EL (cell line): ENCODE results near the gene CYP2A7.
A peak's percentile ranks its signal among the peaks of the same experiment; 100 is the strongest.
"Not testable (repeated sequence)": the region's sequence is repeated elsewhere in the genome, so short reads cannot be mapped to it uniquely, and the experiment has no call there.

Experiments used
- DNase-seq: peaks from one replicate; pipeline ENCODE4 v3.0.0-alpha.2; 2016

The CYP2A7 gene

DNA sequence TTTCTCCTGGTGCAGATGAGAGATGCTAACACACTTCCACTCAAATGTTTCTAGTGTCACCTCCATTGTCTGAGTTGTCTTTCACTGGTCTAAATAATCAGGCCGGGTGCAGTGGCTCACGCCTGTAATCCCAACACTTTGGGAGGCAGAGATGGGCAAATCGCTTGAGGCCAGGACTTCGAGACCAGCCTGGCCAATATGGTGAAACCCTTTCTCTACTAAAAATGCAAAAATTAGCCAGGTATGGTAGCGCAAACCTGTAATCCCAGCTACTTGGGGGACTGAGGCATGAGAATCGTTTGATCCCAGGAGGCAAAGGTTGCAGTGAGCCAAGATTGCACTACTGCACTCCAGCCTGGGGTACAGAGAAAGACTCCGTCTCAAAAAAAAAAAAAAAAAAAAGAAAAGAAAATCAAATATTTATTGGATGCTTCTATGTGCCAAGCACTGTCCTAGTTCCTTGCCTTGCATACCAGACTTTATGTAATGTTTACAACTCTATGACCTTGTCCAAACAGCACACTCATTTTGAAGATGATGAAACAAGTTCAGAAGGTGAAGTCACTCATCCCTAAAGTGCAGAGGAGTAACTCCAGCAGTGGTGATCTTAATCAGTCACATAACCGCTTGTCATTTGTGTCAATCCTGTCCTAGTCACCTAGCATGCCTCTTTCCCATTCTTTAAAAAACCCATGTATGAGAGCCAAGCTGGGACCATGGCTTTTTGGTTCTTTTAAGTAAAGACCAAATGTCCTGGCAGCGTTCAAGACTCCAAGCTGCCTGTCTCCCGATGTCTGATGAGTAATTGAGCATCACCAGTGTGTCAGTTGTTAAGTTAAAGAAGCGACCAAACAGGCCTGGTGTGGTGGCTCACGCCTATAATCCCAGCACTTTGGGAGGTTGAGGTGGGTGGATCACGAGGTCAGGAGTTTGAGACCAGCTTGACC, 15.1 kb upstream of the CYP2A7 start:
- DNase-seq = not testable (repeated sequence)

GRCh38 chr19:40896418-40896796, 14.4 kb upstream of the CYP2A7 start:
- no peak for DNase-seq

GRCh38 chr19:40893112-40893511, 11.1 kb upstream of the CYP2A7 start:
- DNase-seq = no peak

- DNase-seq = no peak
Observed at GRCh38 chr19:40889366-40889765, 7.3 kb upstream of the CYP2A7 start.

GRCh38 chr19:40888191-40888590, 6.2 kb upstream of the CYP2A7 start:
- DNase-seq = no peak

- DNase-seq = not testable (repeated sequence)
Observed at GRCh38 chr19:40884187-40884931, 2.3 kb upstream of the CYP2A7 start.

DNA sequence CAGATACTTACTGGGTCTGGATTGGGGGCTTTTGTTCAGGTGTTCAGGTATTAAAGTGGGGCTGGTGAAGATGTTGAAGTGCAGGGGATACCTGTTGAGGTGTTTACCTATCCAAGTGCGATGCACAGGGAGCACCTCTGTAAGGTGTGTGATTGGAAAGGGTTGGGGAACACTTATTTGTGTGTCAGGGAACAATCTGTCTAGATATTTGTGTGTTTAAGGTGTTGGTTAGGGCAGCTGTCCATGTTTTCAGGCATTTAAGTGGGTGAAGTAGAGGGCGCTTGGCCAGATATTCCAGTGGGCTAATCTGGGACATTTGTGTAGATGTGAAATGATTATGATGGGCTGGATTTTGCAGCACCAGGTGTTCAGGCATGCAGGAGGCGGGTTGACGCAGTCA, 2.7 kb downstream of the CYP2A7 start:
- DNase-seq = not testable (repeated sequence)

GRCh38 chr19:40875526-40875951, 6.5 kb downstream of the CYP2A7 start:
- peak; percentile 13 for DNase-seq

GRCh38 chr19:40874874-40875273, 7.2 kb downstream of the CYP2A7 start:
- not testable (repeated sequence) for DNase-seq

- DNase-seq = not testable (repeated sequence)
Observed at GRCh38 chr19:40873873-40874272, 8.2 kb downstream of the CYP2A7 start.

- DNase-seq = no peak
Observed at GRCh38 chr19:40872209-40872608, 9.8 kb downstream of the CYP2A7 start.

DNA sequence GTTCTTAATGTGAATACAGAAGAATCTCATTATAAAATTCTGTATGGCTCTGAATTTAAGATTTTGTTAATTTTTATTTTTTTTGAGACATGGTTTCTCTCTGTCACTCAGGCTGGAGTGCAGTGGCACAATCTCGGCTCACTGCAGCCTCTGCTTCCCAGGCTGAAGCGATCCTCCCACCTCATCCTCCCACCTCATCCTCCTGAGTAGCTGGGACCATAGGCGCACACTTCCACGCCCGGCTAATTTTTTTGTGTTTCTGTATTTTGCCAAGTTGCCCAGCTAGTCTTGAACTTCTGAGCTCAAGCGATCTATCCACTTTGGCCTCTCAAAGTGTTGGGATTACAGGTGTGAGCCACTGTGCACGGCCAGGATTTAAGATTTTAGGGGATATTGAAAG, 14.3 kb downstream of the CYP2A7 start:
- DNase-seq = no peak

GRCh38 chr19:40864739-40865496, 17.1 kb downstream of the CYP2A7 start:
- not testable (repeated sequence) for DNase-seq

DNA sequence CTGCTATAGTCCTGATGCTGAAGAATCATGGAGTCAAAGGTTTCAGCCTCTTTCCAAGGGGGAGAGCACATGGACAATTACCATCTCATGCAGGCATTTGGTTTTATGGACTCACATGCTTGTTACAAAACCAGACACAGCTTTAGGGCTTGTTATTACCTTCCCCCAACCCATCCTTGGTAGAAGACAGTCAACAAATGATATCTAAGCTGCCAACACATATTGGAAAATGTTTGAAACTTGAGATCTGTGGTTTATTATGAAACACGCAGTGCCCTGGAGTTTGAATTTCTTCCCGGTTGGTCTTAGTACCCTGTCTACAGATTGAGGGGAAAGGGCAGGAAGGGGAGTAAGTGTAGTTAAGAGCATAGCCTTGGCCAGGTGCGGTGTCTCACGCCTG, 19.2 kb downstream of the CYP2A7 start:
- no peak for DNase-seq

- DNase-seq = no peak
Observed at GRCh38 chr19:40862333-40862732, 19.7 kb downstream of the CYP2A7 start.

DNA sequence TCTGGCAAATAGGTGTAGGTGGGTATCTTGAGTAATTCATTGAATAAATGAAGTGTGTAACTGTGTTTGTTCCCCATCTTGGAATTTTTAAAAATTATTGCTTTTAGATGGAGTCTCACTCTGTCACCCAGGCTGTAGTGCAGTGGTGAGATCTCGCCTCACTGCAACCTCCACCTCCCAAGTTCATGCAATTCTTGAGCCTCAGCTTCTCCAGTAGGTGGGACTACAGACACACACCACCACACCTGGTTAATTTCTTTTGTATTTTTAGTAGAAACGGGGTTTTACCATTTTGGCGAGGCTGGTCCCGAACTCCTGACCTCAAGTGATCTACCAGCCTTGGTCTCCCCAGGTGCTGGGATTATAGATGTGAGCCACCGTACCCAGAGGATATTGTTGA, 23.9 kb downstream of the CYP2A7 start:
- no peak for DNase-seq

DNA sequence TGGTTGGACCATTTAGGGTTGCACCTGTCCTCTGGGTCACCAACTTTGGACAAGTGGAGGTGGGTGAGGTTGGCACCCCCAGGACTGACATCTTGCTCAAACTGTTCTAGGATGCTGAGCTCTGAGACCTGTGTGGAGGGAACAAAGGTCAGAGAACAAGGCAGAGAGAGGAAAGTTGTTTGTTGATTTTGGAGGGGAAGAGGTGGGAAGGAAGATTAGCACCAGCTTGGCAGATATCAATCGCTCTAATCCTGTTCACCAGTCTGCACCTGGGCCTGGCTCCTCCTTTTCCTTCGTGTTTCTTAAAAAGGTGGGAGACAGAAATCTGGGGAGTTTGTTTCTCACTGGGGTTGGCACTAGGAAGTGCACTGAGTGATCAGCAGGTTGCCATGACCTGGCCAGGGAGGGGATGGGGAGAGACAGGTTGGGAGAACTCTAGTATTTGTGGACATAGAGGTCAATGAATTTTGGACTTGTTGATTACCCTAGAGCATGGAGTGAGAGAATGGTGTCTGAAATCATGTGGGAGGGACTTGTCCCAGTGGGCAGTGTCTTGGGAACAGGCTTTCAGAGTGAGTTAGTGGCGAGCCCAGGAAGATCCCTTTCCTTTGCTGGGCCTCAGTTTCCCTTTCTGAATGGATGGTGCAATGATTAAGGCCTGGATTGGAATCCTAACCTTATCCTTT, 29.4 kb downstream of the CYP2A7 start:
- not testable (repeated sequence) for DNase-seq

- DNase-seq = not testable (repeated sequence)
Observed at GRCh38 chr19:40850277-40850676, 31.8 kb downstream of the CYP2A7 start, which contains the start of gene CYP2A6. Gene CYP2A6 (minus strand): TSS chr19:40850447. CDS start chr19:40850426, 21 bp downstream.

DNA sequence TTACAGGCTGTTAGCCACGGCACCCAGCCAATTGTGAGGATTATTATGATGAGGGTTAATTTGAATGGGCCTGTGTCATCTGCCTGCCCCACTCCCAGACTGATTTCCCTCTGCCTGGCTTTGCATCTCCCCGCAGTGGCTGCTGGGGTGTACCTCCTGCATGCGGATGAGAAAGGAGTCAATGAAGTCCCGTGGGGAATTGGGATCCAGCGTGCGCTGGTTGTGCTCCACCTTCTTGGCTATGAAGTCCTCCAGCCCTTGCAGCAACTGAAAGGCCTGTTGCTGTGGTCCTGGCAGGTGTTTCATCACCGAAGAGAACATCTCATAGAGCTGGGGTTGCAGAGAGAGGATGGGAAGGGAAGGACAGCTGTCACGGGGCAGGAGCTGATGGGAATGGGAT, 35.3 kb downstream of the CYP2A7 start:
- not testable (repeated sequence) for DNase-seq

DNA sequence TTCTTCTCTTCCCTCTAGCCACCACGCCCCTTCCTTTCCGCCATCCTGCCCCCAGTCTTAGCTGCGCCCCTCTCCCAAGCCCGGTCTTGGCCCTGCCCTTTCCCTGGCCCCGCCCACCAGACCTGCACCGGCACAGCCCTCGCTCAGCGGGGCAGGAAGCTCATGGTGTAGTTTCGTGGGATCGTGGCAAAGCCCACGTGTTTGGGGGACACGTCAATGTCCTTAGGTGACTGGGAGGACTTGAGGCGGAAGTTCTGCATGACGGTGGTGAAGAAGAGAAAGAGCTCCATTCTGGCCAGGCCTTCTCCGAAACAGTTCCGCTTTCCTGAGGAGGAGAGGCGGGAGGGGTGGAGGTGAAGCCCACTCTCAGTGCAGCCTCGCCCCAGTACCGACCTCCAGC, 38.4 kb downstream of the CYP2A7 start:
- DNase-seq = not testable (repeated sequence)

DNA sequence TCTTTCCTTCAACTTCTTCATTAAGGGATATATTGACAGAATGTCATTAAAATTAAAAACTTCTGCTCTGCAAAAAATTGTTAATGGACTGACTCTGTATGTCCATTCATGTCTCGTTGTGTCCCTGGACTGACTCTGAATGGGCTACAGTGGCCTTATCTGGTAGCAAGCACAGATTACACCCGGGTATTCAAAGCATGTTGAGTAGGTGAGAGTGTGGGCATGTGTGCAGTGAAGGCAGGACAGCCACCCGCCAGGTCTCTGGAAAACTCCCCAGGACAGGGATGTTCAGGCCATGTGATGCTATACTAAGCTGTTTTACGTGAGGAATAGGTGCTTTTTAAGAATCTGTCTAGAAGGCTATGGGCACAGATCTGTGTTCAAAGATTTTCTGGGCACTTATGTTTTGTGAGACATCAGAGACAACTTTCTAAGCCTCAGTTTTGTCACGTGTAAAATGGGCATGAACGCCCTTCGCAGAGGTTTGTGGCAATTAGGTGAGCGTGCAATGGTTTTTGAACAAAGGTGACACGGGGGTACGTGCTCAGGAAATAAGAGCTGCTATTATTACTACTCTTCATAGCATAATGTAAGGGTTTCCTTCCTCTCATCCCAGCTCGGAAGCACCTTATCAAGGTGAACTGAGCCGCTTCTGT, 38.9 kb downstream of the CYP2A7 start:
- not testable (repeated sequence) for DNase-seq

- not testable (repeated sequence) for DNase-seq
Observed at GRCh38 chr19:40842012-40842411, 40.0 kb downstream of the CYP2A7 start.
